Superior temporal gyrus (tissue), 1 donor: ENCODE measurements around the gene NLK.
"Not testable (repeated sequence)": the region's sequence is repeated elsewhere in the genome, so short reads cannot be mapped to it uniquely, and the experiment has no call there.

Experiments used
- DNase-seq: peaks from one replicate; pipeline ENCODE4 v3.0.0-alpha.2; 2016; ENCODE audit errors: extremely low spot score

NLK gene

GRCh38 chr17:28230607-28231006 lies 188.1 kb downstream of the NLK start:
- not testable (repeated sequence) for DNase-seq

GRCh38 chr17:28231624-28232023 lies 189.1 kb downstream of the NLK start:
- DNase-seq: not testable (repeated sequence)

GRCh38 chr17:28232966-28233870 lies 190.7 kb downstream of the NLK start:
- not testable (repeated sequence) for DNase-seq

GRCh38 chr17:28233872-28234856 lies 191.7 kb downstream of the NLK start:
- not testable (repeated sequence) for DNase-seq

GRCh38 chr17:28235066-28235700 lies 192.7 kb downstream of the NLK start:
- DNase-seq: not testable (repeated sequence)

- not testable (repeated sequence) for DNase-seq
These were observed 193.7 kb downstream of the NLK start for GRCh38 chr17:28236033-28236653.

- not testable (repeated sequence) for DNase-seq
These were observed 196.2 kb downstream of the NLK start for GRCh38 chr17:28238547-28239270.

GRCh38 chr17:28239271-28239624 lies 196.8 kb downstream of the NLK start:
- DNase-seq: no peak

- DNase-seq: no peak
These were observed 198.3 kb downstream of the NLK start for GRCh38 chr17:28240688-28241340.

GRCh38 chr17:28242791-28243190 lies 200.3 kb downstream of the NLK start:
- DNase-seq: no peak

GRCh38 chr17:28243268-28243667 lies 200.8 kb downstream of the NLK start:
- DNase-seq: not testable (repeated sequence)

- no peak for DNase-seq
These were observed 202.0 kb downstream of the NLK start for GRCh38 chr17:28244446-28244845.
